Stimulated activated CD4-positive, alpha-beta T cell treated with anti-CD3 and anti-CD28 coated beads, Interleukin-1b, Interleukin-23, amount 100 ng/mL, for 4 hours (primary cell): ENCODE measurements around the gene IL25.
A peak's percentile ranks its signal among the peaks of the same experiment; 100 is the strongest.
"Not testable (repeated sequence)": the region's sequence is repeated elsewhere in the genome, so short reads cannot be mapped to it uniquely, and the experiment has no call there.

Experiments used
- DNase-seq, 2 donors: peaks; one replicate each; pipeline ENCODE4 v3.0.0-alpha.2; 2020; ENCODE audit warnings: low read depth in 2 of 2

IL25 gene

DNA sequence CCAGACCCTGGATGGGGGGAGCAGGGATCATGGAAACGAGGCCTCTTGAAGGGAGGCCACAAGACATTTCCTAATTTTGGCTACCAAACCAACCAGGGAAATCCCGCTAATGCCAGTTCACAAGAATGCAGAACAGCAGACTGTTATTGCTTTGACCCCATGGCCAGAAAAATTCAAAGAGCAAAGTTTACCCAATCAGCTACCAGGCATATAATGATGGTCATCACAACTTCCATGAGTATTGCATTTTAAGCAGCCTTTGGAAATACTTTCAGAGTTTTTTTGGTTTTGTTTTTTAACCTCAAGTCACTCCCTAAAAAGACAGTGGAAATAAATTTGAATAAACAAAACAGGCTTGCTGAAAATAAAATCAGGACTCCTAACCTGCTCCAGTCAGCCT is at the start of gene IL25:
IL25 (plus strand) TSS at position 301 of the 400 bp plus-strand sequence.
- DNase-seq = no peak

GRCh38 chr14:23323838-23324454 is 48.7 kb upstream of the IL25 start:
- DNase-seq = no peak

- no peak for DNase-seq
These were observed 48.2 kb upstream of the IL25 start for GRCh38 chr14:23324455-23324846.

DNA sequence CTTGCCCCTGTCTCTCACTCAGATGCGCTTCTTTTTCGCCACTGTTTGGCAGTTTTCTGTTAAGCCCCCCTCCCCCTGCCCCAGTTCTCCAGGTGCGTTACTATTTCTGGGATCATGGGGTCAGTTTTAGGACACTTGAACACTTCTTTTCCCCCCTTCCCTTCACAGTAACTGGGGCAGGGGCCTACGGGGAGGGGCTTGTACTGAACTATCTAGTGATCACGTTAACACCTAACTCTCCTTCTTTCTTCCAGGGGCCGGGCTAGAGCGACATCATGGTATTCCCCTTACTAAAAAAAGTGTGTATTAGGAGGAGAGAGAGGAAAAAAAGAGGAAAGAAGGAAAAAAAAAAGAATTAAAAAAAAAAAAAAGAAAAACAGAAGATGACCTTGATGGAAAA is 47.6 kb upstream of the IL25 start:
- DNase-seq = no peak

GRCh38 chr14:23325746-23326145 is 46.9 kb upstream of the IL25 start:
- DNase-seq = not testable (repeated sequence)

GRCh38 chr14:23326491-23327332 is 45.9 kb upstream of the IL25 start:
- DNase-seq = no peak

- DNase-seq = peak; percentile 31 to 57
These were observed 44.5 kb upstream of the IL25 start for GRCh38 chr14:23327947-23328744.

- DNase-seq = no peak
These were observed 37.0 kb upstream of the IL25 start for GRCh38 chr14:23335623-23336022.

DNA sequence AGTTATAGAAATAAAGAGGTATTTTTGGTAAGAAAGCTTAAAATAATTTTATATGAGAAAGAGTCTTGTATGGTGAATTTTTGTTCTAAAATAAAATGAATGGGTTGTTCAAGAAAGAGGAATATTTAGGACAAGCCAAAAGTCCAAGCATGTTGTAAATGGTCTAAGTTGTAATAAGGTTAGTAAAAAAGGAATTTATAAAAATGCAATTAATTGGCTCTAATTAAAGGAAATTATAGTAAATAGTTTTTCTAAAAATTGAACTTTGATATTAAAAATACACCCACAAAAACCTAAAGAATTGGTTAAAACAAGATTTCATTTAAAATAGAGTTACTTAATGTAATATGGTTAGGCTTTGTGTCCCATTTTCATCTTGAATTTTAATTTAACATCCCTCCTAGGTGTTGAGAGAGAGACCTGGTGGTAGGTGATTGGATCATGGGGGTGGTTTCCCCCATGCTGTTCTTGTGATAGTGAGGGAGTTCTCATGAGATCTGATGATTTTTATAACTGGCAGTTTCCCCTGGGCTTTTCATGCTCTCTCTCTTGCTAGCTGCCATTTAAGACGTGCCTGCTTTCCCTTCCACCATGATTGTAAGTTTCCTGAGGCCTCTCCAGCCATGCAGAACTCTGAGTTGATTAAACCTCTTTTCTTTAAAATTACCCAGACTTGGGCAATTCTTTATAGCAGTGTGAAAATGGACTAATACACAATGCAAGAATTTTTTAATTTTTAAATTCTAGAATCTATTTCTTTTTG is 32.9 kb upstream of the IL25 start:
- DNase-seq = no peak

- DNase-seq = no peak
These were observed 28.1 kb upstream of the IL25 start for GRCh38 chr14:23344481-23344880.

- no peak for DNase-seq
These were observed 26.5 kb upstream of the IL25 start for GRCh38 chr14:23345987-23346692.

DNA sequence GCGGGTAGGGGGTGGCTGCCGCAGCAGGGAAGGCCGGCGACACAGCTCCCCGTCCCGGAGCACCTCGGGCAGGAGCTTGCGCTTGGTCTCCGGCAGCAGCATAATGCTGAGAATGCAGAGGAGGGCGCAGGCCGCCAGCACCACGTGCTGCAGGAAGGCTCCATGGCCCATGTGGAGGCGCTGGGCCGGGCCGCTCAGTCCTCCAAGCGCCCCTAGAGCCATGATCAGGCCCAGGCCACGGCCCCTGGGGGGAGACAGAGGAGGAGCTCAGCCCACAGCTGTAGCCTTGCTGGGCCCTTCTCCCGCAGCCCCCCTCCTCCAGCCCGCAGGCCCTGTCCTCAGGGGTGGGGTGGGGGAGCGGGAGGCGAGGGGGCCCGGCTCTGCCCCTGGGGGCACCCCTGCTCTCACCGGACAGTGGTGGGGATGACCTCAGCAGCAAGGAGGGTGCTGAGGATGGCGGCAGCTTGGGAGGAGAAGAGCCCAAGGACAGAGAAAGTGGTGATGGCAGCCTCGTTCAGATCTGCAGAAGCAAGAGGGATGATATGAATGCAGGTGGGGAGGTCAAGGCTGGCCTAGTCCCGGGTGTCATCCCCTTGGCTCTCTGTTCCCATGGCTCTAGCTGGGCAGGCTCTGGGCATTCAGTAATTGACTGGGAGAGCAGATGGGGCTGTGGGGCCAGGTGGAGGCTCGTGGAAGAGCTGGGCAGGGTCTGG is 25.8 kb upstream of the IL25 start:
- DNase-seq = no peak

DNA sequence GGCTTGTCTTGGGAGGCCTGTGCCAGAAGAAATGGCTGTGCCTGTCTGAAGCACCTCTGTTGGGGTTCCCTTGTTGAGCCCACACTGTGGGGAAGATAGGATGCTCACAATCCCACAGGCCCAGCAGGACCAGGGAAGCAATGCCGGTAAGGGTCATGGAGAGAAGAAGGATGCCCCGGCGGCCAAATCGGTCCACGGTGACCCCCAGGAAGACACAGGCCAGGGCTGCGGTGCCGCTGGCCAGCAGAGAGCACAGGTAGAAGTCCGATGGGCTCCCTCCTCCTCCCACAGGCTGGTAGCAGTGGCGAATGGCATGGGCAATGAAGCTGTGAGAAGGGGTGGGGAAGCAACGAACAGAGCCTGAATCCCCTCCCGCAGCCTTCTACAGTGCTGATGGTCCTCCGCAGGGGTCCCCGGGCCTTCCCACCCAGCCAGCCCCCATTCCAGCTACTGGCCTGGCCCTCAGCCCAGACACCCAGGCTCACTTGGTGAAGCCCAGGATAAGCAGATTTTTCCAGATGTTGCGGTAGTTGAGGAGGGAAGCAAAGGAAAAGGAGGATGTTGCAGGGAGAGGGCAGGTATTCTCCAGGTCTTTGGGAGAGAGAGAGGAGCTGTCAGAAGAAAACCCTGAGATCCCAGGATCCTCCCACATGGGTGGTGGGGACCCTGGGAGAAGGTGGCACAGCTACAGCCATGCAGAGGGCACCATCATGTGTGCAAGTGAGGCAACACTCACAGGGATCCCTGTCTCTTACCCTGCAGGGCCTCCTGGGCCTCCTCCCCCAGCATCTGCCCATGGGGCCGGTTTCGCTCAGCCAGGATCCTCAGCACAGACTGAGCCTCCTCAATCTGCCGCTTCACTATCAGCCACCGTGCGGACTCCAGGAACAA is 25.0 kb upstream of the IL25 start:
- no peak for DNase-seq

DNA sequence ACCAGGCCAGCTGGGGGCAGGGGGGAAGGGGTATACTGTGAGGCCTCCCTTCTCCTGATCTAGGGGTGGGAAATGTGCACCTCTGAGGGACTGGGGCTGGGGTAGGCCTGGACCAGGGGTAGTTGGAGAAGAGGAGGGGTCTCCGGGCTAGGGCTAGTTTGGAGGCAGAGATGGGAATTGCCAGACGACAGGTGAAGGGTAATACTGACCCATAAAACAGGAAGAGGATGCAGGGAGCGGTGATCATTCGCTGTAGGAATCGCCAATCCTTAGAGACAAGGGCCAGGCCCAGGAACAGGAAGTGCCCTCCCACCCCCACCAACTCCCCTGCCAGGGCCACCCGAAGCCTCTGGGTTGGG is 24.3 kb upstream of the IL25 start:
- no peak for DNase-seq

DNA sequence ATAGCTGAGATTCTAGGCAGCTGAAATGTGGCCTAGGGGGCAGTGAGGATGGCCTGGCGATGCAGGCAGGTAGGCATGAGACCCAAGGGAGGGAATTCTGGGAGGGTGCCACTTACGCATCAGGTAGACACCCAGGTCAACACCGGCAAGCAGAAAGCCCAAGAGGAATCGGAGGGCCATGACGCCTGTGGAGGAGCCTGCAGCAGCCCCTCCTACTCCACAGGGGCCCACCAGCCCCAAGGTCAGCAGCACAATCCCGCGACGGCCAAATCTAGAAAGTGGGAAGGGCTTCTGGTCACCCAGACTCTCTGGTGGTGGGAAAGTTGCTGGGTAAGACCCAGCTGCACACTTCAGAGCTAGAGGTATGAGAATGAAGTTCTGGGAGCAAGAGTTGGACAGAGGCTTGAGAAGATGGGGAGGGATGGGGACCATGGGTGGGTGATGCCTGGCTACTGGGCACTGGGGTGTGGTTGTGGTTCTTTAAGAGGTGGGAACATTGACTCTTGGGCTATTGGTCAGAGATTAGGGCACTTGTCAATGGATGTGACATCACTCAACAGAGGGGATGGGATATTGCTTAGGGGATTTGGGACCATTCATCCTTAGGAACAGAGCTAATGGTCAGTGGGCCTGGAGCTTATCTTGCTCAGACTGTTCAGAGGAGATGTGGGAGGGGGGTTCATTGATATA is 23.3 kb upstream of the IL25 start:
- no peak for DNase-seq

DNA sequence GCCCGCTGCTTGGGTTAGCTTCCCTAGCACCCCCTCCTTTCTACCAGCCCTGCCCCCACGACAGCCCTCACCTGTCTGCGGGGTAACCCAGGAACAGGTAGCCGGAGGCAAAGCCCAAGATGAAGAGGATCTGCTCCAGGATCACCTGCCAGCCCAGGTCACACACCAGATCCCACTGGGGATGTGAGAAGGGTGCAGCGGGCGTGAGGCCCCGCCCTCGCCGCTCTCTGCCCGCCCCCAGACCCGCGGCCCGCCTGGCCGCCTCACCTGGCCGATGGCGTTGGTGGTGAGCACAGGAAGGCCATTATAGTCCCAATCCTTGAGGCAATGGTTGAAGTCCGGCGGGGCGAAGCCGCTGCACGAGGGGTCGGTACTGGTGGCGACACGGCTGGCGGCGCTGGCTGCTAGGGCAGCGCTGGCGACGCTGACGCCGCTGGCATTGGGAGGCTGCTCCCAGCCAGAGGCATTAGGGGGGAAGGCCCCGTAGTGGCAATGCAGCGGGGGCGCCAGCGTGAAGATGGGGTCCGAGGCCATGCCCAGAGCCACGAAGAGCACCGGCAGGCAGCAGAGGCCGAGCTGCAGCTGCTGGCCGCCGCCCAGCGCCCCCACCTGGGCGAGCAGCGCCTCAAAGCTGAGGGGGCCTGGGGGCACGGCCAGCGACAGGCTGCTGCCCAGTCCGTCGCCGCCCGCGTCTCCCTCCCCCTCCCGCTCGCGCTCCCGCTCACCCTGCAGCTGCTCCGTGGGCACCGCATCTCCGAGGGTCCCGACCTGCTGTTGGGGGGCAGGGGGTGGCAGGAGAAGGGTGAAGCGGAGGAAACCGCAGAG is 20.7 kb upstream of the IL25 start:
- no peak for DNase-seq

DNA sequence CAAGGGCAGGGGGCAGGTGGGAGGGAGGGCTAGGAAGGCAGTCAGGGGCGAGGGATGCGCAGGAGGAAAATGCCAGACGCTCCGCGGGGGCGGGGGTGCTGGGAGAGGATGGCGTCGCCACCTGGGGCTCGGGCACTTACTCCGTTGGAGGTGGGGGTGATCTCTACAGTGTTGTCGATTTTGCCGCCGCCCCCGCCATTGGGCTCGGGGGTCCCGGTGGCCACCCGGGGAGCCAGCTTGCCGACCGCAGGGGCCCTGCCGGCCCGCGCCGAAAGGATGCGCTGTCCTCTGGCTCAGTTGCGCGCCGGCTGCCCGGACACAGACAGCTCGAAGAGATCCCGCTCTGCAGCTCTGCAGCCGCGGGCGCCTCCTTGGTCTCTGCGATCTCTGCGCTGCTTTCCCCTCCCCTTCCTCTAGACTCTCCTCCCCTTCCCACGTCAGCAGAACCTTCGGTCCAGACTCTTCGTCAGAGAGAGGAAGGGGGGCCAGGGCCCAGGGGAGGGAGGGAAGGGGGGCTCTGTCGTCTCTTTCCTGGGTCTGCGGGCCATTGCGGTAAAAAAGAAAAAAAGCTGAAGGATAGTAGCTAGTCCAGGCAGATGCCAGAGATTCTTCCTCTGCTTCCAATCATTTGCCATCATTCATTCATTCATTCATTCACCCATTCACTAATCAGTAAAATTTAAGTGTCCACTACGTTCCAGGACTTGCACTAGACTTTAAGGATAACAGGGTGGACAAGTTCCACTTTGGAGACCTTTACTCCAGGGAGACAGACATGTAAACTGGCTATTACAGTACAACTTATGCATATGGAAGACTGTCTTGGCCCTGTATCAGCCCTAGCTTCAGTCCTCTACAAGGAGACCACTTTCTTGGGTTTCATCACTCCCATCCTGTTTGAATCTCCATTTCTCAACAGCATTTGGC is 19.8 kb upstream of the IL25 start, which contains the start of gene SLC22A17:
SLC22A17 (minus strand) TSS at position 382 of the 927 bp plus-strand sequence.
- DNase-seq = peak; percentile 35 to 45
